ENCODE measurements around the gene KRT13. TPM values are rescaled to one million over a fixed set of nuclear protein-coding genes. Genes with fewer than 3 reads are reported as not detected.

Gene KRT13
- total and polyA plus RNA-seq, 2 experiments from 2014 or later: not detected

DNA sequence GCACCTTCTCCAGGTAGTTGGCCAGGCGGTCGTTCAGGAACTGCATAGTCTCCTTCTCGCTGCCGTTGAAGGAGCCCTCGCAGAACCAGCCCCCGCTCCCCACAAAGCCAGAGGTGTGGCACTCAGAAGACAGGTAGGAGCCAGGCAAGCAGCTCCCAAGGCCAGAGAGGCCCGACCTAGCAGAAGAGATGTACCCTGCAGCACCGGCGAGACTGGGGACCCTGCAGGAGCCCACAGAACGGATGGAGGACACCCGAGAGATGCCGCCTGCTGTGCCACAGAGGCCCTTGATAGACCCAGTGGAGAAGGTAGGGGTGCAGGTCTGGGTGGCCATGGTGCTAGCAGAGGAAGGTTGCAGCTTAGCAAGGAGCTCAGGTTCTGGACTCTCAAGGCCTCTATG is 15.9 kb downstream of the KRT13 start, which contains the start of gene KRT36:
TSS of gene KRT36 (minus strand) at position 380 of the 400 bp plus-strand sequence. CDS start at position 334, 46 bp downstream.
- Histone ChIP-seq H3K9me2 (ENCODE audit: insufficient read depth) (no peaks in the 10 kb centered on the region; the same call in 1 of the 2 replicates), H3K4me3 (no peak within 1 kb of the TSS), H3K4me2 (no peak within 1 kb of the TSS), H3K4me1 (ENCODE audit: insufficient read depth) (no peaks in the 10 kb centered on the region), H4K20me1 (replicated peaks; ENCODE audit: insufficient read depth) (no peaks in the 10 kb centered on the region), H3K27ac (ENCODE audit: low read depth) (no peak within 1 kb of the TSS), H2AFZ (no peak within 1 kb of the TSS), H3F3A (replicated peaks; ENCODE audit: low read depth) (no peaks in the 10 kb centered on the region), H3K27me3 (ENCODE audit: insufficient read depth) (no peaks in the 10 kb centered on the region), H3K79me2 (replicated peaks; ENCODE audit: insufficient read depth) (no peaks in the 10 kb centered on the region), H3K36me3 (ENCODE audit: insufficient read depth) (no peaks in the 10 kb centered on the region)
- ATAC-seq (no peak), DNase-seq (ENCODE audit: low spot score) (no peak)
- Mint-ChIP-seq H3K4me1 (no peaks in the 10 kb centered on the region), H3K27ac (no peak within 1 kb of the TSS), H3K27me3 (ENCODE audit: insufficient read depth, low read depth, poor library complexity) (peaks cover 26% of the 10 kb centered on the region), H3K36me3 (ENCODE audit: low read depth) (no peaks in the 10 kb centered on the region), H3K4me3 (no peak within 1 kb of the TSS), H3K9me3 (no peaks in the 10 kb centered on the region)
- TF ChIP-seq, protein P1, sequence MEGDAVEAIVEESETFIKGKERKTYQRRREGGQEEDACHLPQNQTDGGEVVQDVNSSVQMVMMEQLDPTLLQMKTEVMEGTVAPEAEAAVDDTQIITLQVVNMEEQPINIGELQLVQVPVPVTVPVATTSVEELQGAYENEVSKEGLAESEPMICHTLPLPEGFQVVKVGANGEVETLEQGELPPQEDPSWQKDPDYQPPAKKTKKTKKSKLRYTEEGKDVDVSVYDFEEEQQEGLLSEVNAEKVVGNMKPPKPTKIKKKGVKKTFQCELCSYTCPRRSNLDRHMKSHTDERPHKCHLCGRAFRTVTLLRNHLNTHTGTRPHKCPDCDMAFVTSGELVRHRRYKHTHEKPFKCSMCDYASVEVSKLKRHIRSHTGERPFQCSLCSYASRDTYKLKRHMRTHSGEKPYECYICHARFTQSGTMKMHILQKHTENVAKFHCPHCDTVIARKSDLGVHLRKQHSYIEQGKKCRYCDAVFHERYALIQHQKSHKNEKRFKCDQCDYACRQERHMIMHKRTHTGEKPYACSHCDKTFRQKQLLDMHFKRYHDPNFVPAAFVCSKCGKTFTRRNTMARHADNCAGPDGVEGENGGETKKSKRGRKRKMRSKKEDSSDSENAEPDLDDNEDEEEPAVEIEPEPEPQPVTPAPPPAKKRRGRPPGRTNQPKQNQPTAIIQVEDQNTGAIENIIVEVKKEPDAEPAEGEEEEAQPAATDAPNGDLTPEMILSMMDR (conservative IDR thresholded peaks at IDR 0.05; ENCODE audit: low read depth in 2 of 2): no peak
- TF ChIP-seq, protein P2, sequence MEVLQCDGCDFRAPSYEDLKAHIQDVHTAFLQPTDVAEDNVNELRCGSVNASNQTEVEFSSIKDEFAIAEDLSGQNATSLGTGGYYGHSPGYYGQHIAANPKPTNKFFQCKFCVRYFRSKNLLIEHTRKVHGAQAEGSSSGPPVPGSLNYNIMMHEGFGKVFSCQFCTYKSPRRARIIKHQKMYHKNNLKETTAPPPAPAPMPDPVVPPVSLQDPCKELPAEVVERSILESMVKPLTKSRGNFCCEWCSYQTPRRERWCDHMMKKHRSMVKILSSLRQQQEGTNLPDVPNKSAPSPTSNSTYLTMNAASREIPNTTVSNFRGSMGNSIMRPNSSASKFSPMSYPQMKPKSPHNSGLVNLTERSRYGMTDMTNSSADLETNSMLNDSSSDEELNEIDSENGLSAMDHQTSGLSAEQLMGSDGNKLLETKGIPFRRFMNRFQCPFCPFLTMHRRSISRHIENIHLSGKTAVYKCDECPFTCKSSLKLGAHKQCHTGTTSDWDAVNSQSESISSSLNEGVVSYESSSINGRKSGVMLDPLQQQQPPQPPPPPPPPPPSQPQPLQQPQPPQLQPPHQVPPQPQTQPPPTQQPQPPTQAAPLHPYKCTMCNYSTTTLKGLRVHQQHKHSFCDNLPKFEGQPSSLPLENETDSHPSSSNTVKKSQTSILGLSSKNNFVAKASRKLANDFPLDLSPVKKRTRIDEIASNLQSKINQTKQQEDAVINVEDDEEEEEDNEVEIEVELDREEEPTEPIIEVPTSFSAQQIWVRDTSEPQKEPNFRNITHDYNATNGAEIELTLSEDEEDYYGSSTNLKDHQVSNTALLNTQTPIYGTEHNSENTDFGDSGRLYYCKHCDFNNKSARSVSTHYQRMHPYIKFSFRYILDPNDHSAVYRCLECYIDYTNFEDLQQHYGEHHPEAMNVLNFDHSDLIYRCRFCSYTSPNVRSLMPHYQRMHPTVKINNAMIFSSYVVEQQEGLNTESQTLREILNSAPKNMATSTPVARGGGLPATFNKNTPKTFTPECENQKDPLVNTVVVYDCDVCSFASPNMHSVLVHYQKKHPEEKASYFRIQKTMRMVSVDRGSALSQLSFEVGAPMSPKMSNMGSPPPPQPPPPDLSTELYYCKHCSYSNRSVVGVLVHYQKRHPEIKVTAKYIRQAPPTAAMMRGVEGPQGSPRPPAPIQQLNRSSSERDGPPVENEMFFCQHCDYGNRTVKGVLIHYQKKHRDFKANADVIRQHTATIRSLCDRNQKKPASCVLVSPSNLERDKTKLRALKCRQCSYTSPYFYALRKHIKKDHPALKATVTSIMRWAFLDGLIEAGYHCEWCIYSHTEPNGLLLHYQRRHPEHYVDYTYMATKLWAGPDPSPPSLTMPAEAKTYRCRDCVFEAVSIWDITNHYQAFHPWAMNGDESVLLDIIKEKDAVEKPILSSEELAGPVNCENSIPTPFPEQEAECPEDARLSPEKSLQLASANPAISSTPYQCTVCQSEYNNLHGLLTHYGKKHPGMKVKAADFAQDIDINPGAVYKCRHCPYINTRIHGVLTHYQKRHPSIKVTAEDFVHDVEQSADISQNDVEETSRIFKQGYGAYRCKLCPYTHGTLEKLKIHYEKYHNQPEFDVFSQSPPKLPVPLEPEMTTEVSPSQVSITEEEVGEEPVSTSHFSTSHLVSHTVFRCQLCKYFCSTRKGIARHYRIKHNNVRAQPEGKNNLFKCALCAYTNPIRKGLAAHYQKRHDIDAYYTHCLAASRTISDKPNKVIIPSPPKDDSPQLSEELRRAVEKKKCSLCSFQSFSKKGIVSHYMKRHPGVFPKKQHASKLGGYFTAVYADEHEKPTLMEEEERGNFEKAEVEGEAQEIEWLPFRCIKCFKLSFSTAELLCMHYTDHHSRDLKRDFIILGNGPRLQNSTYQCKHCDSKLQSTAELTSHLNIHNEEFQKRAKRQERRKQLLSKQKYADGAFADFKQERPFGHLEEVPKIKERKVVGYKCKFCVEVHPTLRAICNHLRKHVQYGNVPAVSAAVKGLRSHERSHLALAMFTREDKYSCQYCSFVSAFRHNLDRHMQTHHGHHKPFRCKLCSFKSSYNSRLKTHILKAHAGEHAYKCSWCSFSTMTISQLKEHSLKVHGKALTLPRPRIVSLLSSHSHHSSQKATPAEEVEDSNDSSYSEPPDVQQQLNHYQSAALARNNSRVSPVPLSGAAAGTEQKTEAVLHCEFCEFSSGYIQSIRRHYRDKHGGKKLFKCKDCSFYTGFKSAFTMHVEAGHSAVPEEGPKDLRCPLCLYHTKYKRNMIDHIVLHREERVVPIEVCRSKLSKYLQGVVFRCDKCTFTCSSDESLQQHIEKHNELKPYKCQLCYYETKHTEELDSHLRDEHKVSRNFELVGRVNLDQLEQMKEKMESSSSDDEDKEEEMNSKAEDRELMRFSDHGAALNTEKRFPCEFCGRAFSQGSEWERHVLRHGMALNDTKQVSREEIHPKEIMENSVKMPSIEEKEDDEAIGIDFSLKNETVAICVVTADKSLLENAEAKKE (CRISPR knock-in tag; IDR thresholded peaks at IDR 0.05): no peak
- TF ChIP-seq NANOG (IDR thresholded peaks at IDR 0.05; ENCODE audit: borderline replicate concordance) (no peak), JUNB (IDR thresholded peaks at IDR 0.05; ENCODE audit: unreplicated experiment) (no peak), EZH2 (IDR thresholded peaks at IDR 0.05; ENCODE audit: low read depth, unreplicated experiment) (no peak), ZNF331 (CRISPR knock-in tag; IDR thresholded peaks at IDR 0.05; ENCODE audit: low read depth) (no peak), STAT1 (IDR thresholded peaks at IDR 0.05; ENCODE audit: unreplicated experiment) (no peak), ZNF114 (CRISPR knock-in tag; IDR thresholded peaks at IDR 0.05) (no peak)
- TF ChIP-seq, protein P3, sequence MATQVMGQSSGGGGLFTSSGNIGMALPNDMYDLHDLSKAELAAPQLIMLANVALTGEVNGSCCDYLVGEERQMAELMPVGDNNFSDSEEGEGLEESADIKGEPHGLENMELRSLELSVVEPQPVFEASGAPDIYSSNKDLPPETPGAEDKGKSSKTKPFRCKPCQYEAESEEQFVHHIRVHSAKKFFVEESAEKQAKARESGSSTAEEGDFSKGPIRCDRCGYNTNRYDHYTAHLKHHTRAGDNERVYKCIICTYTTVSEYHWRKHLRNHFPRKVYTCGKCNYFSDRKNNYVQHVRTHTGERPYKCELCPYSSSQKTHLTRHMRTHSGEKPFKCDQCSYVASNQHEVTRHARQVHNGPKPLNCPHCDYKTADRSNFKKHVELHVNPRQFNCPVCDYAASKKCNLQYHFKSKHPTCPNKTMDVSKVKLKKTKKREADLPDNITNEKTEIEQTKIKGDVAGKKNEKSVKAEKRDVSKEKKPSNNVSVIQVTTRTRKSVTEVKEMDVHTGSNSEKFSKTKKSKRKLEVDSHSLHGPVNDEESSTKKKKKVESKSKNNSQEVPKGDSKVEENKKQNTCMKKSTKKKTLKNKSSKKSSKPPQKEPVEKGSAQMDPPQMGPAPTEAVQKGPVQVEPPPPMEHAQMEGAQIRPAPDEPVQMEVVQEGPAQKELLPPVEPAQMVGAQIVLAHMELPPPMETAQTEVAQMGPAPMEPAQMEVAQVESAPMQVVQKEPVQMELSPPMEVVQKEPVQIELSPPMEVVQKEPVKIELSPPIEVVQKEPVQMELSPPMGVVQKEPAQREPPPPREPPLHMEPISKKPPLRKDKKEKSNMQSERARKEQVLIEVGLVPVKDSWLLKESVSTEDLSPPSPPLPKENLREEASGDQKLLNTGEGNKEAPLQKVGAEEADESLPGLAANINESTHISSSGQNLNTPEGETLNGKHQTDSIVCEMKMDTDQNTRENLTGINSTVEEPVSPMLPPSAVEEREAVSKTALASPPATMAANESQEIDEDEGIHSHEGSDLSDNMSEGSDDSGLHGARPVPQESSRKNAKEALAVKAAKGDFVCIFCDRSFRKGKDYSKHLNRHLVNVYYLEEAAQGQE (IDR thresholded peaks at IDR 0.05; ENCODE audit: unreplicated experiment): no peak
